Mononuclear cell (primary cell): Measurements from ENCODE around the gene SLC34A2. TPM values are rescaled to one million over a fixed set of nuclear protein-coding genes. Genes with fewer than 3 reads are reported as not detected.
"Not testable (repeated sequence)": the region's sequence is repeated elsewhere in the genome, so short reads cannot be mapped to it uniquely, and the experiment has no call there.

Experiments used
- H3K27me3 ChIP-seq: 2 replicates; pipeline ENCODE4 v1.6.0; 2011; ENCODE audit warnings: low read length, control low read depth; ENCODE audit not compliant: insufficient read depth
- H3K4me1 ChIP-seq: 2 replicates; pipeline ENCODE4 v1.5.1; 2011; ENCODE audit warnings: mild to moderate bottlenecking, low read length, control low read depth; ENCODE audit not compliant: insufficient read depth
- H3K4me3 ChIP-seq: 2 replicates; pipeline ENCODE4 v1.5.1; 2011; ENCODE audit warnings: mild to moderate bottlenecking, low read length, moderate library complexity
- H3K9me3 ChIP-seq: 2 replicates; pipeline ENCODE4 v1.5.1; 2011; ENCODE audit warnings: low read depth, mild to moderate bottlenecking, control low read depth, low read length
- total RNA-seq: library from RNA; depleted of rRNA; stranded (reverse); fragments of >200 nt; gene quantifications from one replicate; pipeline ENCODE4 v1.2.3, GENCODE V29; 2012

Gene SLC34A2
- total RNA-seq, result under 0.01 TPM

GRCh38 chr4:25654971-25655963 is at the start of gene SLC34A2:
SLC34A2 (plus strand) TSS chr4:25655851; CDS start chr4:25662501, 6,650 bp downstream.
- Histone ChIP-seq H3K27me3 (peaks cover 36% of the 10 kb centered on the region), H3K4me1 (no peaks in the 10 kb centered on the region), H3K9me3 (no peaks in the 10 kb centered on the region), H3K4me3 (no peak within 1 kb of the TSS)

DNA sequence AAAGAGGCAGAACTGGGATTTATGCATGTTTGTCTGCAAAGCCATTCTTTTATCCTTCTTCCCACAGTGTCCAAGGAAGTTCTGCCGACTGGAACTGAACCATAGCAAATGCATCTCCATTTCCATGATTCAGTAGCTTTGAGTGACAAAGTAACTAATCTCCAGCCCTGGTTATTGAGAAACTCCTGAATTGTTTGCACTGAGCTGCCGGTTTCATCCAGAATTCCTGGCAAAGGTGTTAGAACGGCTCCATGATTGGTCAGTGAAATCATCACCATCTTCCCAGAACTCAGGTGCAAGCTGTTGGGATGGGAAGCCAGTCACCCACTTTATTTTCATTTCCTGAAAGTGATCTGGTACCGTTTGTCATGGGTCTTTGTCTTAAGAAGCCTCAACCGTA is 47.0 kb upstream of the SLC34A2 start:
- Histone ChIP-seq H3K4me3 (no peak overlapping the region), H3K4me1 (no peaks in the 10 kb centered on the region), H3K27me3 (no peaks in the 10 kb centered on the region), H3K9me3 (no peaks in the 10 kb centered on the region)

- no peak overlapping the region for H3K4me3 ChIP-seq
- no peaks in the 10 kb centered on the region for H3K27me3 ChIP-seq
- H3K4me1 ChIP-seq, result no peaks in the 10 kb centered on the region
- no peaks in the 10 kb centered on the region for H3K9me3 ChIP-seq
These were observed 45.7 kb upstream of the SLC34A2 start for GRCh38 chr4:25609976-25610375.

DNA sequence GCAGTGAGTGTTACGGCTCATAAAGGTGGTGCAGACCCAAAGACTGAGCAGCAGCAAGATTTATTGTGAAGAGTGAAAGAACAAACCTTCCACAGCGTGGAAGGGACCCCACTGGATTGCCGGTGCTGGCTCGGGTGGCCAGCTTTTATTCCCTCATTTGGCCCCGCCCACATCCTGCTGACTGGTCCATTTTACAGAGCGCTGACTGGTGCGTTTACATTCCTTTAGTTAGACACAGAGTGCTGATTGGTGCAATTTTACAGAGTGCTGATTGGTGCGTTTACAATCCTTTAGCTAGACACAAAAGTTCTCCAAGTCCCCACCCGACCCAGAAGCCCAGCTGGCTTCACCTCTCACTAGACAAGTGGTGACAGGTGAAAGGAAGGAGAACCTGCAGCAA is 42.0 kb upstream of the SLC34A2 start:
- not testable (repeated sequence) for H3K4me3 ChIP-seq, H3K9me3 ChIP-seq, H3K27me3 ChIP-seq, H3K4me1 ChIP-seq

DNA sequence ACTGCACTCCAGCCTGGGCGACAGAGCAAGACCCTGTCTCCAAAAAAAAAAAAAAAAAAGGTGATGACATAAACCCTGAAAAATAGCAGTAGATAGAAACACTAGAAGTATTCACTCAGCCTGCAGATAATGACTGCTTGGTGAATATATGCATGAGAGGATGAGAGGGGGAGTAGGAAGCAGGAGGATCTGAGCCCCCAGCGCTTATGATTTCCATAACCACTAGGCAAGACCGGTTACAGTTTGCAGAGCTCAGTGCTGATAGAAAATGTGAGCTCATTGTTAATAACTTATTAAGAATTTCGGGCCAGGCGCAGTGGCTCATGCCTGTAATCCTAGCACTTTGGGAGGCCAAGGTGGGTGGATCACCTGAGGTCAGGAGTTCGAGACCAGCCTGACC is 40.8 kb upstream of the SLC34A2 start:
- Histone ChIP-seq H3K4me3 (no peak overlapping the region), H3K4me1 (no peaks in the 10 kb centered on the region), H3K9me3 (no peaks in the 10 kb centered on the region), H3K27me3 (no peaks in the 10 kb centered on the region)

GRCh38 chr4:25621027-25621930 is 34.4 kb upstream of the SLC34A2 start:
- H3K4me1 ChIP-seq, result no peaks in the 10 kb centered on the region
- H3K9me3 ChIP-seq, result no peaks in the 10 kb centered on the region
- H3K4me3 ChIP-seq, result no peak overlapping the region
- no peaks in the 10 kb centered on the region for H3K27me3 ChIP-seq

- Histone ChIP-seq H3K4me1 (no peaks in the 10 kb centered on the region), H3K27me3 (no peaks in the 10 kb centered on the region), H3K4me3 (no peak overlapping the region), H3K9me3 (no peaks in the 10 kb centered on the region)
These were observed 31.0 kb upstream of the SLC34A2 start for GRCh38 chr4:25624616-25625015.

GRCh38 chr4:25628451-25628850 is 27.2 kb upstream of the SLC34A2 start:
- Histone ChIP-seq H3K27me3 (no peaks in the 10 kb centered on the region), H3K4me1 (no peaks in the 10 kb centered on the region), H3K9me3 (no peaks in the 10 kb centered on the region), H3K4me3 (no peak overlapping the region)

- Histone ChIP-seq H3K4me3 (no peak overlapping the region), H3K4me1 (no peaks in the 10 kb centered on the region), H3K27me3 (no peaks in the 10 kb centered on the region), H3K9me3 (no peaks in the 10 kb centered on the region)
These were observed 23.5 kb upstream of the SLC34A2 start for GRCh38 chr4:25632135-25632534.

GRCh38 chr4:25633541-25633940 is 22.1 kb upstream of the SLC34A2 start:
- no peak overlapping the region for H3K4me3 ChIP-seq
- no peaks in the 10 kb centered on the region for H3K27me3 ChIP-seq
- H3K4me1 ChIP-seq, result no peaks in the 10 kb centered on the region
- no peaks in the 10 kb centered on the region for H3K9me3 ChIP-seq

DNA sequence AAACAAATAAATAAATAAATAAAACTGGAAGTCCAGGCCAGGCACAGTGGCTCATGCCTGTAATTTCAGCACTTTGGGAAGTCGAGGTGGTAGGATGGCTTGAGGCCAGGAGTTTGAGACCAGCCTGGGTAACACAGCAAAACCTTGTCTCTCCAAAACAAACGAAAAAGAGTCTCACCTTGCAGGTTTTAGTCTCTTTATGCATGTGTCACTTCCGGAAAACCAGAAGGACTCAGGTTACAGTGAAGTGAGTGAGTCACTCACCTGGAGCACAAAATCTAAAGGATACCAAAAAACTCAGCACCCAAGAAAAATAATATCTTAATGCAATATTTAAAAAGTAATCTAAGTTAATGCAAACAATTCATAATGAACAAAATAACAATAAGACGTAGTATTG is 20.1 kb upstream of the SLC34A2 start:
- Histone ChIP-seq H3K4me3 (no peak overlapping the region), H3K9me3 (no peaks in the 10 kb centered on the region), H3K27me3 (no peaks in the 10 kb centered on the region), H3K4me1 (no peaks in the 10 kb centered on the region)

GRCh38 chr4:25637581-25638220 is 17.9 kb upstream of the SLC34A2 start:
- H3K9me3 ChIP-seq, result no peaks in the 10 kb centered on the region
- no peaks in the 10 kb centered on the region for H3K4me1 ChIP-seq
- no peaks in the 10 kb centered on the region for H3K27me3 ChIP-seq
- H3K4me3 ChIP-seq, result no peak overlapping the region

GRCh38 chr4:25638221-25638601 is 17.4 kb upstream of the SLC34A2 start:
- Histone ChIP-seq H3K4me1 (no peaks in the 10 kb centered on the region), H3K9me3 (no peaks in the 10 kb centered on the region), H3K4me3 (no peak overlapping the region), H3K27me3 (no peaks in the 10 kb centered on the region)

GRCh38 chr4:25638806-25639205 is 16.8 kb upstream of the SLC34A2 start:
- H3K4me1 ChIP-seq, result no peaks in the 10 kb centered on the region
- no peaks in the 10 kb centered on the region for H3K9me3 ChIP-seq
- no peaks in the 10 kb centered on the region for H3K27me3 ChIP-seq

DNA sequence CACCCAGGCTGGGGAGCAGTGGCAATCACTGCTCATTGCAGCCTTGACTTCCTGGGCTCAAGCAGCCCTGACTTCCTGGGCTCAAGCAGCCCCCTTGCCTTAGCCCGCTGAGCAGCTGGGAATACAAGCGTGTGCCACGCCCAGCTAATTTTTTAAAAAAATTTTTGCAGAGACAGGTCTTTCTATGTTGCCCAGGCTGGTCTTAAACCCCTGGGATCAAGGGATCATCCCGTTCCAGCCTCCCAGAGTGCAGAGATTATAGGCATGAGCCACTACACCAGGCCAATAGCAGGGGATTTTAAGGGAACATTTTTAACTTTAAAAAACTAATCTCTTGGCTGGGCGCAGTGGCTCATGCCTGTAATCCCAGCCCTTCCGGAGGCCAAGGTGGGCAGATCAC is 5.3 kb upstream of the SLC34A2 start:
- H3K4me3 ChIP-seq, result no peak overlapping the region

More at GRCh38 chr4:25638806-25639205, 16.8 kb upstream of the SLC34A2 start:
- no peak overlapping the region for H3K4me3 ChIP-seq

More for the DNA sequence above, 5.3 kb upstream of the SLC34A2 start:
- peaks cover 14% of the 10 kb centered on the region for H3K27me3 ChIP-seq
- H3K4me1 ChIP-seq, result no peaks in the 10 kb centered on the region
- no peaks in the 10 kb centered on the region for H3K9me3 ChIP-seq
